ENCODE data around the gene ATP7A.

DNA sequence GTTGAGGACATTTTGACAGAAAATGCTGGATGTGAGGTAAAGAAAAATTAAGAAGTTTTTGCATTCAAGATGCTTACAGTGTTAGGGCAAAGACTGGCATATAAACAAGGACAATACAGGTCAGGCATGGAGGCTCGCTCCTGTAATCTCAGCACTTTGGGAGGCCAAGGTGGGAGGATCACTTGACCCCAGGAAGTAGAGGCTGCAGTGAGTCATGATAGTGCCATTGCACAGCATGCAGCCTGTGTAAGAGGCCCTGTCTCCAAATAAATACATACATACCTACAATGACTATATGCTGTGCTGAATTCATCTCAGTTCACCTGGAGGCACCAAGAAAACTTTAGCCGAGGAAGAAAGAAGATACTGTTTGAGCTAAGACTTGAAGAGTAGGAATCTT is 17.6 kb upstream of the ATP7A start:
- TF ChIP-seq CTCF (IDR thresholded peaks at IDR 0.05) (no peak), EZH2 (IDR thresholded peaks at IDR 0.05; ENCODE audit: borderline replicate concordance, insufficient read depth, low read depth, low read length, poor library complexity, severe bottlenecking) (no peak)

Measured in B cell (primary cell).